HepG2 (cell line): ENCODE results near the gene TRMT2A. TPM values are rescaled to one million over a fixed set of nuclear protein-coding genes. Genes with fewer than 3 reads are reported as not detected.
A peak's percentile ranks its signal among the peaks of the same experiment; 100 is the strongest.

Source experiments
- FOXO4 ChIP-seq: sonication (generic); formaldehyde crosslinking; conservative IDR thresholded peaks from 2 replicates; pipeline ENCODE4 v1.8.1; 2023; ENCODE audit warnings: missing genetic modification reagents
- GLMP ChIP-seq: sonication (generic); formaldehyde crosslinking; IDR thresholded peaks from 2 replicates; pipeline ENCODE4 v1.9.0; 2021; ENCODE audit warnings: missing genetic modification reagents, mild to moderate bottlenecking, borderline replicate concordance
- HIC2 ChIP-seq: sonication (generic); formaldehyde crosslinking; IDR thresholded peaks from 2 replicates; pipeline ENCODE4 v1.9.0; 2022; ENCODE audit warnings: low read depth, missing genetic modification reagents
- KLF9 ChIP-seq: IDR thresholded peaks from 2 replicates; pipeline ENCODE4 v1.6.1; 2016; ENCODE audit warnings: low read depth
- MYC ChIP-seq: sonication (generic); formaldehyde crosslinking; IDR thresholded peaks from 2 replicates; pipeline ENCODE4 v1.9.0; 2021; ENCODE audit warnings: missing genetic modification reagents, borderline replicate concordance
- SALL2 ChIP-seq: sonication (generic); formaldehyde crosslinking; IDR thresholded peaks from 2 replicates; pipeline ENCODE4 v1.8.1; 2023; ENCODE audit warnings: mild to moderate bottlenecking, missing genetic modification reagents, inconsistent platforms
- SMC3 ChIP-seq: IDR thresholded peaks from 2 replicates; pipeline ENCODE4 v1.6.1; 2011; ENCODE audit warnings: low read length, improper control_type of control experiment
- ZFY ChIP-seq: sonication (generic); formaldehyde crosslinking; IDR thresholded peaks from 2 replicates; pipeline ENCODE4 v1.4.0; 2020; ENCODE audit warnings: missing genetic modification reagents
- ZNF143 ChIP-seq: sonication (generic); formaldehyde crosslinking; IDR thresholded peaks from 2 replicates; pipeline ENCODE4 v1.4.0; 2020; ENCODE audit warnings: missing genetic modification reagents
- ZNF710 ChIP-seq: sonication (generic); formaldehyde crosslinking; IDR thresholded peaks from 2 replicates; pipeline ENCODE4 v1.5.0; 2020; ENCODE audit warnings: mild to moderate bottlenecking, missing genetic modification reagents, borderline replicate concordance
- ZSCAN20 ChIP-seq: sonication (generic); formaldehyde crosslinking; IDR thresholded peaks from 2 replicates; pipeline ENCODE4 v1.4.0; 2020; ENCODE audit warnings: missing genetic modification reagents, mild to moderate bottlenecking, borderline replicate concordance
- polyA plus RNA-seq, 8 experiments: library from polyadenylated mRNA; depleted of rRNA in 3 of 8; stranded (reverse) in 7 of 8; unstranded in 1 of 8; fragments of >200 nt; fragmentation: Illumina TruSeq in 4 of 8; extraction: Trizol in 4 of 8; gene quantifications; 2 replicates each; pipeline versions ENCODE4 v1.2.1 to v1.2.3, GENCODE V29; 2011 to 2016; ENCODE audit warnings: low read depth in 4 of 8, missing spikeins in 1 of 8, mixed read lengths in 1 of 8; ENCODE audit not compliant: insufficient read depth in 1 of 8
- total RNA-seq, 5 experiments: library from RNA; depleted of rRNA; stranded (reverse); fragments of >200 nt; fragmentation: Illumina TruSeq; extraction: Trizol; gene quantifications; 2 replicates each; pipeline ENCODE4 v1.2.3, GENCODE V29; 2016; ENCODE audit warnings: low read depth in 1 of 5

TRMT2A gene
- total and polyA plus RNA-seq, 2 of the 13 experiments (the other 11 are each of a cell fraction or from before 2014, with no cell fraction given): 24.0 to 30.3 TPM

GRCh38 chr22:20080445-20080775 lies 36.6 kb downstream of the TRMT2A start (continued):
- TF ChIP-seq FOXO4 (CRISPR knock-in tag): no peak
- TF ChIP-seq GLMP (CRISPR knock-in tag): no peak
- TF ChIP-seq SMC3: no peak
- peak; percentile 10; the same call in 1 of the 2 replicates for TF ChIP-seq MYC
- peak; percentile 33; the same call in 1 of the 2 replicates for TF ChIP-seq ZFY
- TF ChIP-seq ZNF710 (CRISPR knock-in tag): 0 out of 2 replicates have a peak, but pooled peaks have one; percentile 28
- TF ChIP-seq KLF9 (CRISPR knock-in tag): no peak
- 0 out of 2 replicates have a peak, but pooled peaks have one; percentile 19 for TF ChIP-seq SALL2 (CRISPR knock-in tag)
- 0 out of 2 replicates have a peak, but pooled peaks have one; percentile 36 for TF ChIP-seq ZSCAN20
- no peak for TF ChIP-seq HIC2 (CRISPR knock-in tag)
- 0 out of 2 replicates have a peak, but pooled peaks have one; percentile 13 for TF ChIP-seq ZNF143 (CRISPR knock-in tag)
